ENCODE measurements around the gene PDE4D. TPM values are rescaled to one million over a fixed set of nuclear protein-coding genes. Genes with fewer than 3 reads are reported as not detected.

Gene PDE4D
- total and polyA plus RNA-seq, 2 donors (not counting 1 experiment from before 2014, with no cell fraction given) = 14.9 to 171 TPM

GRCh38 chr5:59816654-59817300 is 76.7 kb downstream of the PDE4D start:
- no peaks in the 10 kb centered on the region for H3K36me3 ChIP-seq (replicated peaks in 1 of 2; ENCODE audit: control extremely low read depth in 1 of 2, control insufficient read depth in 1 of 2, extremely low read depth in 1 of 2, insufficient read depth in 2 of 2, low read length in 1 of 2)
- no peak for TF ChIP-seq EZH2 (IDR thresholded peaks at IDR 0.05; ENCODE audit: borderline replicate concordance, insufficient read depth, low read depth, low read length, poor library complexity, severe bottlenecking)
- CTCF ChIA-PET = interaction anchor here (1.1 to 1.5 kb wide), 3 partner anchors 9 to 930 kb away, joined by 3 to 6 read pairs (median 4); no protein-coding TSS in a partner anchor

GRCh38 chr5:59814537-59814872 is 79.0 kb downstream of the PDE4D start:
- no peaks in the 10 kb centered on the region for H3K27me3 ChIP-seq (replicated peaks in 1 of 4; ENCODE audit: control extremely low read depth in 1 of 4, control insufficient read depth in 3 of 4, insufficient read depth in 4 of 4, low read length in 3 of 4)
- no peak overlapping the region for H3K4me2 ChIP-seq (replicated peaks; ENCODE audit: low read depth, low read length, poor library complexity, severe bottlenecking)
- no peak overlapping the region for H3K4me3 ChIP-seq (ENCODE audit: control extremely low read depth in 1 of 5, extremely low read depth in 1 of 5, insufficient read depth in 1 of 5, low read depth in 2 of 5, low read length in 4 of 5)
- H3K9me3 ChIP-seq (ENCODE audit: control extremely low read depth in 1 of 3, control insufficient read depth in 2 of 3, insufficient read depth in 1 of 3, low read length in 2 of 3) = no peaks in the 10 kb centered on the region
- Mint-ChIP-seq H3K4me3 (no peak overlapping the region), H3K27me3 (peaks cover 17% of the 10 kb centered on the region), H3K27ac (no peak overlapping the region), H3K4me1 (peaks cover 6% of the 10 kb centered on the region), H3K9me3 (ENCODE audit: insufficient read depth) (no peaks in the 10 kb centered on the region)
- H3K36me3 ChIP-seq (replicated peaks in 1 of 2; ENCODE audit: control extremely low read depth in 1 of 2, control insufficient read depth in 1 of 2, extremely low read depth in 1 of 2, insufficient read depth in 2 of 2, low read length in 1 of 2) = no peaks in the 10 kb centered on the region
- intact Hi-C loops (cut with micrococcal nuclease) = loop anchor here (1.0 kb wide), 1 partner anchor 835 kb away; no protein-coding TSS in a partner anchor
- no peak overlapping the region for H2AFZ ChIP-seq (ENCODE audit: insufficient read depth, low read depth, low read length, poor library complexity, severe bottlenecking)
- TF ChIP-seq, protein P1, sequence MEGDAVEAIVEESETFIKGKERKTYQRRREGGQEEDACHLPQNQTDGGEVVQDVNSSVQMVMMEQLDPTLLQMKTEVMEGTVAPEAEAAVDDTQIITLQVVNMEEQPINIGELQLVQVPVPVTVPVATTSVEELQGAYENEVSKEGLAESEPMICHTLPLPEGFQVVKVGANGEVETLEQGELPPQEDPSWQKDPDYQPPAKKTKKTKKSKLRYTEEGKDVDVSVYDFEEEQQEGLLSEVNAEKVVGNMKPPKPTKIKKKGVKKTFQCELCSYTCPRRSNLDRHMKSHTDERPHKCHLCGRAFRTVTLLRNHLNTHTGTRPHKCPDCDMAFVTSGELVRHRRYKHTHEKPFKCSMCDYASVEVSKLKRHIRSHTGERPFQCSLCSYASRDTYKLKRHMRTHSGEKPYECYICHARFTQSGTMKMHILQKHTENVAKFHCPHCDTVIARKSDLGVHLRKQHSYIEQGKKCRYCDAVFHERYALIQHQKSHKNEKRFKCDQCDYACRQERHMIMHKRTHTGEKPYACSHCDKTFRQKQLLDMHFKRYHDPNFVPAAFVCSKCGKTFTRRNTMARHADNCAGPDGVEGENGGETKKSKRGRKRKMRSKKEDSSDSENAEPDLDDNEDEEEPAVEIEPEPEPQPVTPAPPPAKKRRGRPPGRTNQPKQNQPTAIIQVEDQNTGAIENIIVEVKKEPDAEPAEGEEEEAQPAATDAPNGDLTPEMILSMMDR (IDR thresholded peaks at IDR 0.05) = no peak
- no peak for TF ChIP-seq EZH2 (IDR thresholded peaks at IDR 0.05; ENCODE audit: borderline replicate concordance, insufficient read depth, low read depth, low read length, poor library complexity, severe bottlenecking)
- CTCF ChIA-PET = interaction anchor here (1.3 to 6.9 kb wide), 7 partner anchors 14 to 854 kb away, joined by 3 to 54 read pairs (median 4); no protein-coding TSS in a partner anchor
- H3K27ac ChIP-seq (ENCODE audit: low read length in 2 of 2) = no peak overlapping the region
- no peaks in the 10 kb centered on the region for H3K79me2 ChIP-seq (ENCODE audit: control insufficient read depth, insufficient read depth, low read length)
- POLR2A ChIA-PET = no interaction called here
- peaks cover 0 to 4% of the 10 kb centered on the region in 2 donors for H3K4me1 ChIP-seq (ENCODE audit: control insufficient read depth in 2 of 2, insufficient read depth in 2 of 2, low read length in 2 of 2)
- 100% methylated on average over 1 of the region's 2 CpGs for WGBS (ENCODE audit: insufficient coverage)
- no peaks in the 10 kb centered on the region for H4K20me1 ChIP-seq (ENCODE audit: control insufficient read depth, insufficient read depth, low read length, poor library complexity, severe bottlenecking)
- no peak for ATAC-seq (ENCODE audit: low read depth)
- no peak overlapping the region for H3K9ac ChIP-seq (ENCODE audit: low read length)
- no peak for DNase-seq

More at GRCh38 chr5:59816654-59817300, 76.7 kb downstream of the PDE4D start:
- no peak for DNase-seq
- 89% methylated on average over 1 of the region's 6 CpGs for WGBS (ENCODE audit: insufficient coverage)
- ATAC-seq (ENCODE audit: low read depth) = no peak
- intact Hi-C loops (cut with micrococcal nuclease) = no loop called here
- H3K4me1 Mint-ChIP-seq = no peaks in the 10 kb centered on the region
- no peak overlapping the region for H3K27ac ChIP-seq (ENCODE audit: low read length in 2 of 2)
- no peaks in the 10 kb centered on the region for H3K27me3 ChIP-seq (replicated peaks in 1 of 4; ENCODE audit: control extremely low read depth in 1 of 4, control insufficient read depth in 3 of 4, insufficient read depth in 4 of 4, low read length in 3 of 4)
- no peaks in the 10 kb centered on the region for H3K9me3 Mint-ChIP-seq (ENCODE audit: insufficient read depth)
- peaks cover 13% of the 10 kb centered on the region for H3K27me3 Mint-ChIP-seq
- no peak overlapping the region for H3K4me3 Mint-ChIP-seq
- H3K79me2 ChIP-seq (ENCODE audit: control insufficient read depth, insufficient read depth, low read length) = no peaks in the 10 kb centered on the region
- no peaks in the 10 kb centered on the region for H4K20me1 ChIP-seq (ENCODE audit: control insufficient read depth, insufficient read depth, low read length, poor library complexity, severe bottlenecking)
- H3K4me1 ChIP-seq (ENCODE audit: control insufficient read depth in 2 of 2, insufficient read depth in 2 of 2, low read length in 2 of 2) = no peaks in the 10 kb centered on the region
- no peaks in the 10 kb centered on the region for H3K9me3 ChIP-seq (ENCODE audit: control extremely low read depth in 1 of 3, control insufficient read depth in 2 of 3, insufficient read depth in 1 of 3, low read length in 2 of 3)
- H3K4me3 ChIP-seq (ENCODE audit: control extremely low read depth in 1 of 5, extremely low read depth in 1 of 5, insufficient read depth in 1 of 5, low read depth in 2 of 5, low read length in 4 of 5) = no peak overlapping the region
- no peak overlapping the region for H2AFZ ChIP-seq (ENCODE audit: insufficient read depth, low read depth, low read length, poor library complexity, severe bottlenecking)
- no peak overlapping the region for H3K9ac ChIP-seq (ENCODE audit: low read length)
- H3K4me2 ChIP-seq (replicated peaks; ENCODE audit: low read depth, low read length, poor library complexity, severe bottlenecking) = no peak overlapping the region
- H3K27ac Mint-ChIP-seq = no peak overlapping the region
- POLR2A ChIA-PET = no interaction called here
